ENCODE measurements around the gene RAPGEF5. TPM values are rescaled to one million over a fixed set of nuclear protein-coding genes. Genes with fewer than 3 reads are reported as not detected.

Gene RAPGEF5
- total and polyA plus RNA-seq, 10 of the 15 experiments (the other 5 are each of a cell fraction or from before 2014, with no cell fraction given), result 0.38 to 4.0 (median 1.6) TPM; not detected in 1

GRCh38 chr7:22181663-22182062 is 175.3 kb downstream of the RAPGEF5 start:
- ChIA-PET POLR2A (no interaction called here), SMC1A (ENCODE audit: uncharacterized antibody, unreplicated experiment) (interaction anchor here (0.8 to 1.0 kb wide), 2 partner anchors 13 to 69 kb away, joined by 3 read pairs; no protein-coding TSS in a partner anchor), RAD21 (ENCODE audit: unreplicated experiment) (no interaction called here), CTCF (interaction anchor here (1.4 to 2.1 kb wide), 2 partner anchors 11 to 72 kb away, joined by 3 to 5 read pairs; no protein-coding TSS in a partner anchor)
- in situ Hi-C loops (cut with MboI) (no loop called here), intact Hi-C loops (cut with micrococcal nuclease; ENCODE audit: unreplicated experiment) (no loop called here)
- ATAC-seq (no peak), FAIRE-seq (no peak), DNase-seq (ENCODE audit: low read depth, low spot score) (no peak)
- H3K4me2 ChIP-seq (ENCODE audit: control insufficient read depth, insufficient read depth), result peak overlapping the region; percentile 54; the same call in 1 of the 2 replicates
- H3K36me3 ChIP-seq (ENCODE audit: control insufficient read depth in 2 of 2, insufficient read depth in 2 of 2, low read length in 1 of 2), result 0 out of 4 replicates have a peak, but pooled peaks cover 0 to 2% of the 10 kb centered on the region in 2 experiments
- H4K20me1 ChIP-seq (ENCODE audit: control insufficient read depth, insufficient read depth), result no peaks in the 10 kb centered on the region
- H3K4me3 ChIP-seq, result no peak overlapping the region
- H2AFZ ChIP-seq (ENCODE audit: control insufficient read depth, low read depth, low read length), result no peak overlapping the region
- H3K9me3 ChIP-seq (replicated peaks; ENCODE audit: control insufficient read depth, insufficient read depth, low read length), result no peaks in the 10 kb centered on the region; the same call in 2 of the 3 replicates
- H3K4me1 ChIP-seq (ENCODE audit: control insufficient read depth, insufficient read depth, low read length), result no peaks in the 10 kb centered on the region
- no peaks in the 10 kb centered on the region for H3K79me2 ChIP-seq (ENCODE audit: control insufficient read depth, insufficient read depth, low read length)
- H3K9ac ChIP-seq (ENCODE audit: control insufficient read depth, insufficient read depth, low read length), result no peak overlapping the region
- 15% methylated on average over 1 of the region's 1 CpG for WGBS (ENCODE audit: insufficient coverage, insufficient replicate concordance, low lambda C conversion rate, missing lambda C conversion rate)
- H3K27ac ChIP-seq (ENCODE audit: control insufficient read depth, insufficient read depth), result no peak overlapping the region
- H3K27me3 ChIP-seq (replicated peaks in 1 of 2; ENCODE audit: control insufficient read depth in 2 of 2, insufficient read depth in 2 of 2, low read length in 1 of 2), result no peaks in the 10 kb centered on the region
- no TSS peak for BruUV-seq (replicated peaks)
- TF ChIP-seq FOS (IDR thresholded peaks at IDR 0.05; ENCODE audit: borderline replicate concordance, extremely low read depth, insufficient read length) (no peak), NFYA (IDR thresholded peaks at IDR 0.05; ENCODE audit: borderline replicate concordance, low read depth, low read length) (no peak), MTA2 (IDR thresholded peaks at IDR 0.05; ENCODE audit: low read depth) (no peak), IRF4 (IDR thresholded peaks at IDR 0.05; ENCODE audit: low read depth, low read length) (no peak), RFX5 (IDR thresholded peaks at IDR 0.05; ENCODE audit: low read depth, low read length) (no peak), RUNX3 (IDR thresholded peaks at IDR 0.05; ENCODE audit: low read length) (no peak), TBL1XR1 (IDR thresholded peaks at IDR 0.05; ENCODE audit: low read depth, low read length) (no peak), YBX1 (IDR thresholded peaks at IDR 0.05) (no peak), CBFB (IDR thresholded peaks at IDR 0.05; ENCODE audit: low read depth) (no peak), ATF7 (IDR thresholded peaks at IDR 0.05; ENCODE audit: low read depth) (no peak), SIX5 (IDR thresholded peaks at IDR 0.05; ENCODE audit: low read depth, low read length, severe bottlenecking) (no peak), KLF5 (IDR thresholded peaks at IDR 0.05; ENCODE audit: partially characterized antibody) (no peak), BCLAF1 (IDR thresholded peaks at IDR 0.05) (no peak)

Data from GM12878 (cell line).